HTERT RPE-1 (cell line): ENCODE results near the gene RAD50.

Source experiments
- in situ Hi-C: fragments of 300-500 bp; cut with MboI; formaldehyde crosslinking; loops from 4 replicates; pipeline ENCODE4 v1.14.3; 2020; ENCODE audit warnings: low sequenced_read_pairs

The RAD50 gene

DNA sequence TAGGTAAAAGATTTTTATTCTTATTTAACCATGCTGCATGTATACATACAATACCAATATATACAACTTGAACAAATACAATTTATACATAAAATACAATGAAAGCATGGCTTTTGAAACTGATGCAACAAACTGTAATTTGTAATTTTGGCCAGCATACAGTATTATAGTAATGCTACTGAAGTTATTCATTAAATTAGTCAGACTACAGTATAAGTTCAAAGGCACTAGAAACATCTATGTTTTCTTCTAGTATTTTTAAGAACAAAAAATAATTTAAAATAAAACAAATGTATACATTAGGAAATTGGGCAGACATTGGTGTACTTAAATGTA, 135.8 kb downstream of the RAD50 start:
- in situ Hi-C loops: no loop called here
